ENCODE results near the gene RBFOX2.

GRCh38 chr22:35818897-35819296, 209.7 kb downstream of the RBFOX2 start:
- TF ChIP-seq CTCF (IDR thresholded peaks at IDR 0.05), result no peak
- no peak for TF ChIP-seq POLR2A (IDR thresholded peaks at IDR 0.05)

Data from Peyer's patch (tissue), 4 donors.